GM12878 (cell line): ENCODE results near the gene C10orf143.

Experiments used
- NR2C2 ChIP-seq: IDR thresholded peaks from 2 replicates; pipeline ENCODE4 v1.6.1; 2011; ENCODE audit warnings: borderline replicate concordance, low read depth; ENCODE audit not compliant: control insufficient read depth, insufficient read length
- TARDBP ChIP-seq: IDR thresholded peaks from 2 replicates; pipeline ENCODE4 v1.6.1; 2016; ENCODE audit warnings: borderline replicate concordance
- TF ChIP-seq, protein P1 (sequence below), 3 experiments: IDR thresholded peaks in 2 of 3; conservative IDR thresholded peaks in 1 of 3; 2 replicates each; pipeline ENCODE4 v1.5.1; 2011; ENCODE audit warnings: low read depth in 3 of 3, low read length in 3 of 3, mild to moderate bottlenecking in 3 of 3, control low read depth in 2 of 3, moderate library complexity in 2 of 3, inconsistent platforms in 1 of 3, mixed read lengths in 1 of 3; ENCODE audit not compliant: control insufficient read depth in 2 of 3, insufficient read depth in 1 of 3; ENCODE audit errors: extremely low read depth in 1 of 3

- TF ChIP-seq, protein P1, sequence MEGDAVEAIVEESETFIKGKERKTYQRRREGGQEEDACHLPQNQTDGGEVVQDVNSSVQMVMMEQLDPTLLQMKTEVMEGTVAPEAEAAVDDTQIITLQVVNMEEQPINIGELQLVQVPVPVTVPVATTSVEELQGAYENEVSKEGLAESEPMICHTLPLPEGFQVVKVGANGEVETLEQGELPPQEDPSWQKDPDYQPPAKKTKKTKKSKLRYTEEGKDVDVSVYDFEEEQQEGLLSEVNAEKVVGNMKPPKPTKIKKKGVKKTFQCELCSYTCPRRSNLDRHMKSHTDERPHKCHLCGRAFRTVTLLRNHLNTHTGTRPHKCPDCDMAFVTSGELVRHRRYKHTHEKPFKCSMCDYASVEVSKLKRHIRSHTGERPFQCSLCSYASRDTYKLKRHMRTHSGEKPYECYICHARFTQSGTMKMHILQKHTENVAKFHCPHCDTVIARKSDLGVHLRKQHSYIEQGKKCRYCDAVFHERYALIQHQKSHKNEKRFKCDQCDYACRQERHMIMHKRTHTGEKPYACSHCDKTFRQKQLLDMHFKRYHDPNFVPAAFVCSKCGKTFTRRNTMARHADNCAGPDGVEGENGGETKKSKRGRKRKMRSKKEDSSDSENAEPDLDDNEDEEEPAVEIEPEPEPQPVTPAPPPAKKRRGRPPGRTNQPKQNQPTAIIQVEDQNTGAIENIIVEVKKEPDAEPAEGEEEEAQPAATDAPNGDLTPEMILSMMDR (IDR thresholded peaks at IDR 0.05 in 2 of 3, conservative IDR thresholded peaks at IDR 0.05 in 1 of 3; ENCODE audit: control insufficient read depth in 2 of 3, extremely low read depth in 1 of 3, insufficient read depth in 1 of 3, low read depth in 3 of 3, low read length in 3 of 3): no peak
- no peak for TF ChIP-seq TARDBP
- no peak for TF ChIP-seq NR2C2
Measured at GRCh38 chr10:130137659-130138478, 27.2 kb upstream of the C10orf143 start.
